Measurements from ENCODE around the gene PASK. TPM values are rescaled to one million over a fixed set of nuclear protein-coding genes. Genes with fewer than 3 reads are reported as not detected.
A peak's percentile ranks its signal among the peaks of the same experiment; 100 is the strongest.

PASK gene
- total and polyA plus RNA-seq, 7 donors: 1.4 to 16.4 (median 4.4) TPM

GRCh38 chr2:241147336-241147735, 1.9 kb downstream of the PASK start:
- Histone ChIP-seq H3K27me3 (no peaks in the 10 kb centered on the region), H3K4me1 (peaks cover 0 to 30% (median 15%) of the 10 kb centered on the region in 4 donors), H3K9me3 (no peaks in the 10 kb centered on the region), H3K27ac (no peak overlapping the region), H3K36me3 (no peaks in the 10 kb centered on the region), H3K4me3 (no peak overlapping the region)
- intact Hi-C loops (cut with DNase I): no loop called here
- no peak for TF ChIP-seq EP300 (IDR thresholded peaks at IDR 0.05)
- TF ChIP-seq POLR2A (IDR thresholded peaks at IDR 0.05): no peak
- TF ChIP-seq POLR2AphosphoS5 (IDR thresholded peaks at IDR 0.05): no peak
- TF ChIP-seq CTCF (IDR thresholded peaks at IDR 0.05): no peak
- DNase-seq: no peak
- WGBS, 2 donors: 95 to 96% methylated on average over 3 of the region's 3 CpGs

DNA sequence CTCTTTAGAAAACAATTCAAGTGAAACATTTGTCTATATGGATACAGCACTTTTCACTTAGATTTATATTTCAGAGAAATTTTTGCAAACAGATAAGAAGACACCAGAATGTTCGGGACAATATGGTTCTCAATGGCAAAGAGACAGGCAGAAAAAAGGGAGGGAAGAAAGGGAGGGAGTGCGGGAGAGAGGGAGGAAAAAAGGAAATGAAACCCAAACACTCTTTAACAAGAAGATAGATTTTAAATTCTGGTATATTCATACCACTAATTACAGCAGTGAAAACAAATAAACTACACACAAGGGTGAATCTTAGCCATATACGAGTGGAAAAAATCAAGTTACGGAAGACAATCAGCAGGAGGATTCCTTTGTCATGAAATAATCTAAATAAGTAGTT, 3.0 kb downstream of the PASK start:
- no peak overlapping the region for H3K4me3 ChIP-seq
- no peaks in the 10 kb centered on the region for H3K9me3 ChIP-seq
- H3K36me3 ChIP-seq: no peaks in the 10 kb centered on the region
- H3K4me1 ChIP-seq: peaks cover 0 to 21% (median 14%) of the 10 kb centered on the region in 4 donors
- intact Hi-C loops (cut with DNase I): no loop called here
- H3K27me3 ChIP-seq: no peaks in the 10 kb centered on the region
- 78 to 79% methylated on average over 4 of the region's 4 CpGs for WGBS, 2 donors
- no peak overlapping the region for H3K27ac ChIP-seq
- TF ChIP-seq POLR2AphosphoS5 (IDR thresholded peaks at IDR 0.05) (no peak), CTCF (IDR thresholded peaks at IDR 0.05) (no peak), EP300 (IDR thresholded peaks at IDR 0.05) (no peak), POLR2A (IDR thresholded peaks at IDR 0.05) (no peak)
- no peak for DNase-seq

DNA sequence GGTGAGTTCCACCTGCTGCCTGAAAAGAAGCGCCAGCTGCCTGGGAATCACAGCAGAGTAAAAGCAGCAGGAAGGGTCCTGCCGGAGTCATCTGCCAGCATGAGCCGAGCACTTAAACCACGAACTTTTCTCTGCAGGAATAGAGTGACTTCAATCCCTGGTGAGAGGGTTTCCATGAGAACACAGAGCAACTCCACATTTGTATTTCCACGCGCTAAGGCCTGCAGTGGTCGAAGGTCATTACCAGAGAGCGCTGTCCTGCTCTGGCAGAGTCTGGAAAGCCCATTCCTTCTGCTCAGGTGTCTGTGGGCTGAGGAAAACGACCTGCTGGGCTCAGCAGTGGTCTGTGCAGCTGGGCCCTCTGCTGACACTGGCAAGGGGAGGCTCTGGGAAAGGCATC, 6.7 kb downstream of the PASK start:
- WGBS, 2 donors: 87 to 90% methylated on average over 9 of the region's 9 CpGs
- no peak for TF ChIP-seq EP300 (IDR thresholded peaks at IDR 0.05)
- TF ChIP-seq POLR2AphosphoS5 (IDR thresholded peaks at IDR 0.05): no peak
- no peak for TF ChIP-seq POLR2A (IDR thresholded peaks at IDR 0.05)
- TF ChIP-seq CTCF (IDR thresholded peaks at IDR 0.05): no peak
- Histone ChIP-seq H3K4me1 (no peaks in the 10 kb centered on the region), H3K36me3 (no peaks in the 10 kb centered on the region), H3K27ac (no peak overlapping the region), H3K9me3 (no peaks in the 10 kb centered on the region), H3K27me3 (no peaks in the 10 kb centered on the region), H3K4me3 (no peak overlapping the region)
- intact Hi-C loops (cut with DNase I): no loop called here
- peak; percentile 26 for DNase-seq

DNA sequence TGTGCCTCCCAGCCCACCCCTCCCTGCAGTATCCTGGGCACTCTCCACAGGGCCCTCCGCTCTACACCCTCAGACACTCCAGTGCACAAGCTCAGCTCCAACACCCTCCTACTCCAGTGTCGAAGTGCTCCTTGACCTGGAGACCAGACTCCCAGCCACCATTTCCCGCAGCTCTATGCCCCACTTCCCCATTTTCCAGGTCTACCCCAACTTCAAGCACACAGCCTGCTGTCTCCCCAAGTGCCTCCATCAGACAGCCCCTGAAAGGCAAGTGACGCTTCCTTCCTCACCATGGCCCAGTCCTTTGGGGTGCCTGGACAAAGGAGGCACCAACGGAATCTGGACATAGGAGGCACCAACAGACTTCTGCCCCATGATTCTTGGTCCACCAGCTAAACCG, 7.2 kb downstream of the PASK start:
- H3K4me3 ChIP-seq: no peak overlapping the region
- DNase-seq: peak; percentile 37
- TF ChIP-seq POLR2A (IDR thresholded peaks at IDR 0.05) (no peak), POLR2AphosphoS5 (IDR thresholded peaks at IDR 0.05) (no peak), CTCF (IDR thresholded peaks at IDR 0.05) (no peak), EP300 (IDR thresholded peaks at IDR 0.05) (no peak)
- 96 to 98% methylated on average over 6 of the region's 6 CpGs for WGBS, 2 donors
- no peaks in the 10 kb centered on the region for H3K36me3 ChIP-seq
- no peak overlapping the region for H3K27ac ChIP-seq
- intact Hi-C loops (cut with DNase I): no loop called here
- H3K27me3 ChIP-seq: no peaks in the 10 kb centered on the region
- H3K4me1 ChIP-seq: no peaks in the 10 kb centered on the region
- no peaks in the 10 kb centered on the region for H3K9me3 ChIP-seq

DNA sequence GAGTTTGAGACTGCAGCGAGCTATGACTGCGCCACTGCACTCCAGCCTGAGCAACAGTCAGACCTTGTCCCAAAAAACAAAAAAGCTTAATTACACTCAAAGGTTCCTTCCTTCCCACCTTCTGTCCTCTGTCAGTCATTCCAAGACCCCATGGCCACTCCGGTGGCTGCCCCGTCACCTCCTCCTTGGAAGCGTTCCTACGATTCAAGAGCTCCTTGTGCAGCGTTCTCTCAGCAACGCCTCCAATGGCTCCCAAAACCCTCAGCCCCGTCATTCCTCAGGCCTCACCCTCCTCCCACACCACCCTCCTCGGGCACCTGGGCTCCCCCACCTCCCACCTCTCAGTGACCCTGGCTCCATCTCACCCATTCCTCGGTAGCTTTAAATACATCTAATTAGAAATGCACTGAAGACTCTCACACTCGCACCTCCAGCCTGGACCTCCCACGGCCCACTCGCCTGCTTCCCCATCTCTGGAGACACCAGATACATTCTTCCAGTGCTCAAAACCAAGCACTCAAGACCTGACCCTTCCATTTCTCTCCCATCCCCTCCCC, 8.0 kb downstream of the PASK start:
- Histone ChIP-seq H3K36me3 (no peaks in the 10 kb centered on the region), H3K27ac (no peak overlapping the region)
- 94 to 97% methylated on average over 14 of the region's 14 CpGs for WGBS, 2 donors

More for the DNA sequence above, 8.0 kb downstream of the PASK start:
- TF ChIP-seq CTCF (IDR thresholded peaks at IDR 0.05) (no peak), POLR2A (IDR thresholded peaks at IDR 0.05) (no peak), POLR2AphosphoS5 (IDR thresholded peaks at IDR 0.05) (no peak), EP300 (IDR thresholded peaks at IDR 0.05) (no peak)
- Histone ChIP-seq H3K4me1 (no peaks in the 10 kb centered on the region), H3K9me3 (no peaks in the 10 kb centered on the region), H3K4me3 (no peak overlapping the region), H3K27me3 (no peaks in the 10 kb centered on the region)
- DNase-seq: peak; percentile 48
- intact Hi-C loops (cut with DNase I): no loop called here

Data from sigmoid colon (tissue), 7 donors.